Measurements from ENCODE around the gene CLASP1. TPM values are rescaled to one million over a fixed set of nuclear protein-coding genes. Genes with fewer than 3 reads are reported as not detected.

The CLASP1 gene
- total RNA-seq, 2 experiments from 2014 or later: 60.3 to 61.4 TPM

GRCh38 chr2:121579309-121579708 lies 70.0 kb downstream of the CLASP1 start:
- no peak for TF ChIP-seq CTCF (IDR thresholded peaks at IDR 0.05)
- no peaks in the 10 kb centered on the region for H3K27me3 Mint-ChIP-seq
- no peak for ATAC-seq
- POLR2A ChIA-PET: no interaction called here
- DNase-seq: no peak
- H3K4me1 Mint-ChIP-seq (ENCODE audit: low read depth): peaks cover 27% of the 10 kb centered on the region
- intact Hi-C loops (cut with micrococcal nuclease): no loop called here
- H3K4me3 Mint-ChIP-seq: no peak overlapping the region
- no peak overlapping the region for H3K27ac Mint-ChIP-seq
- H3K9me3 Mint-ChIP-seq: no peaks in the 10 kb centered on the region
- no peaks in the 10 kb centered on the region for H3K36me3 Mint-ChIP-seq (ENCODE audit: low read depth)
- CTCF ChIA-PET: interaction anchor here (0.8 to 1.3 kb wide), 3 partner anchors 12 to 47 kb away, joined by 3 read pairs; no protein-coding TSS in a partner anchor

GRCh38 chr2:121577381-121577780 lies 71.9 kb downstream of the CLASP1 start:
- CTCF ChIA-PET: no interaction called here
- H3K27ac Mint-ChIP-seq: no peak overlapping the region
- DNase-seq (no peak), ATAC-seq (no peak)
- no peaks in the 10 kb centered on the region for H3K27me3 Mint-ChIP-seq
- TF ChIP-seq CTCF (IDR thresholded peaks at IDR 0.05): no peak
- no peaks in the 10 kb centered on the region for H3K9me3 Mint-ChIP-seq
- peaks cover 2% of the 10 kb centered on the region for H3K36me3 Mint-ChIP-seq (ENCODE audit: low read depth)
- POLR2A ChIA-PET: no interaction called here
- peaks cover 17% of the 10 kb centered on the region for H3K4me1 Mint-ChIP-seq (ENCODE audit: low read depth)
- intact Hi-C loops (cut with micrococcal nuclease): no loop called here
- no peak overlapping the region for H3K4me3 Mint-ChIP-seq

DNA sequence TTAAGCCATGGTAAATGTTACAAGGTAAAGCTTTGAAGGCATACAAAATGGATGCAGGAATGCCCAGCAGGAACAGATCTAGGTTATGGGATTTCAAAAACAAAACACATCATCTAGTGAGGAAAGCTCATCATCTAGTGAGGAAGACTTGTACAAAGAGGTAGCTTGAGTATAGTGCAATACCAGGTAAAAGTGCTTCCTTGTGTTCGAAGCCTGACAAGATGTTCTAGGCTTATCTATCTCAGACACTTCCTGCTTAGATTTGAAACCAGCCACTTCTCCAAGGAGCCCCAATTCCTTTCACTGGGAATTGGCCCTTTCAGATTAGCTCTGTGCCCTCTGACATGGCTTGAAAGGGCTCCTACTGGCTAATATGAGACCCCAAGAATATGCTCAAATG lies 73.0 kb downstream of the CLASP1 start:
- Mint-ChIP-seq H3K4me1 (ENCODE audit: low read depth) (peaks cover 15% of the 10 kb centered on the region), H3K27me3 (no peaks in the 10 kb centered on the region), H3K4me3 (no peak overlapping the region), H3K27ac (no peak overlapping the region), H3K36me3 (ENCODE audit: low read depth) (peaks cover 8% of the 10 kb centered on the region), H3K9me3 (no peaks in the 10 kb centered on the region)
- ATAC-seq: no peak
- ChIA-PET CTCF (interaction anchor here (0.7 to 1.3 kb wide), 4 partner anchors 10 to 156 kb away, joined by 3 to 4 read pairs (median 3); no protein-coding TSS in a partner anchor), POLR2A (no interaction called here)
- intact Hi-C loops (cut with micrococcal nuclease): no loop called here
- TF ChIP-seq CTCF (IDR thresholded peaks at IDR 0.05): no peak
- DNase-seq: no peak

- POLR2A ChIA-PET: no interaction called here
- intact Hi-C loops (cut with micrococcal nuclease): no loop called here
- H3K27ac Mint-ChIP-seq: no peak overlapping the region
Observed at GRCh38 chr2:121575800-121576199, 73.5 kb downstream of the CLASP1 start.

GRCh38 chr2:121570667-121571055 lies 78.6 kb downstream of the CLASP1 start:
- H3K4me3 Mint-ChIP-seq: no peak overlapping the region
- ChIA-PET CTCF (no interaction called here), POLR2A (no interaction called here)
- peaks cover 27% of the 10 kb centered on the region for H3K4me1 Mint-ChIP-seq (ENCODE audit: low read depth)
- intact Hi-C loops (cut with micrococcal nuclease): no loop called here
- H3K36me3 Mint-ChIP-seq (ENCODE audit: low read depth): peaks cover 10% of the 10 kb centered on the region
- no peak for TF ChIP-seq CTCF (IDR thresholded peaks at IDR 0.05)
- DNase-seq (no peak), ATAC-seq (no peak)
- H3K27ac Mint-ChIP-seq: no peak overlapping the region
- no peaks in the 10 kb centered on the region for H3K27me3 Mint-ChIP-seq
- H3K9me3 Mint-ChIP-seq: no peaks in the 10 kb centered on the region

More at GRCh38 chr2:121575800-121576199, 73.5 kb downstream of the CLASP1 start:
- Mint-ChIP-seq H3K4me1 (ENCODE audit: low read depth) (peaks cover 13% of the 10 kb centered on the region), H3K36me3 (ENCODE audit: low read depth) (peaks cover 8% of the 10 kb centered on the region), H3K4me3 (no peak overlapping the region), H3K9me3 (no peaks in the 10 kb centered on the region), H3K27me3 (no peaks in the 10 kb centered on the region)
- no peak for DNase-seq
- no peak for ATAC-seq
- CTCF ChIA-PET: interaction anchor here (1.1 to 1.3 kb wide), 3 partner anchors 20 to 156 kb away, joined by 3 to 4 read pairs (median 3); no protein-coding TSS in a partner anchor
- TF ChIP-seq CTCF (IDR thresholded peaks at IDR 0.05): no peak
